IPS DF 19.7 (cell line): ENCODE data around the gene MICALL1.

Experiments
- DNase-seq: peaks from one replicate; pipeline ENCODE4 v3.0.0-alpha.2; 2013; ENCODE audit warnings: low read depth, low spot score

The MICALL1 gene, protein sequence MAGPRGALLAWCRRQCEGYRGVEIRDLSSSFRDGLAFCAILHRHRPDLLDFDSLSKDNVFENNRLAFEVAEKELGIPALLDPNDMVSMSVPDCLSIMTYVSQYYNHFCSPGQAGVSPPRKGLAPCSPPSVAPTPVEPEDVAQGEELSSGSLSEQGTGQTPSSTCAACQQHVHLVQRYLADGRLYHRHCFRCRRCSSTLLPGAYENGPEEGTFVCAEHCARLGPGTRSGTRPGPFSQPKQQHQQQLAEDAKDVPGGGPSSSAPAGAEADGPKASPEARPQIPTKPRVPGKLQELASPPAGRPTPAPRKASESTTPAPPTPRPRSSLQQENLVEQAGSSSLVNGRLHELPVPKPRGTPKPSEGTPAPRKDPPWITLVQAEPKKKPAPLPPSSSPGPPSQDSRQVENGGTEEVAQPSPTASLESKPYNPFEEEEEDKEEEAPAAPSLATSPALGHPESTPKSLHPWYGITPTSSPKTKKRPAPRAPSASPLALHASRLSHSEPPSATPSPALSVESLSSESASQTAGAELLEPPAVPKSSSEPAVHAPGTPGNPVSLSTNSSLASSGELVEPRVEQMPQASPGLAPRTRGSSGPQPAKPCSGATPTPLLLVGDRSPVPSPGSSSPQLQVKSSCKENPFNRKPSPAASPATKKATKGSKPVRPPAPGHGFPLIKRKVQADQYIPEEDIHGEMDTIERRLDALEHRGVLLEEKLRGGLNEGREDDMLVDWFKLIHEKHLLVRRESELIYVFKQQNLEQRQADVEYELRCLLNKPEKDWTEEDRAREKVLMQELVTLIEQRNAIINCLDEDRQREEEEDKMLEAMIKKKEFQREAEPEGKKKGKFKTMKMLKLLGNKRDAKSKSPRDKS

DNA sequence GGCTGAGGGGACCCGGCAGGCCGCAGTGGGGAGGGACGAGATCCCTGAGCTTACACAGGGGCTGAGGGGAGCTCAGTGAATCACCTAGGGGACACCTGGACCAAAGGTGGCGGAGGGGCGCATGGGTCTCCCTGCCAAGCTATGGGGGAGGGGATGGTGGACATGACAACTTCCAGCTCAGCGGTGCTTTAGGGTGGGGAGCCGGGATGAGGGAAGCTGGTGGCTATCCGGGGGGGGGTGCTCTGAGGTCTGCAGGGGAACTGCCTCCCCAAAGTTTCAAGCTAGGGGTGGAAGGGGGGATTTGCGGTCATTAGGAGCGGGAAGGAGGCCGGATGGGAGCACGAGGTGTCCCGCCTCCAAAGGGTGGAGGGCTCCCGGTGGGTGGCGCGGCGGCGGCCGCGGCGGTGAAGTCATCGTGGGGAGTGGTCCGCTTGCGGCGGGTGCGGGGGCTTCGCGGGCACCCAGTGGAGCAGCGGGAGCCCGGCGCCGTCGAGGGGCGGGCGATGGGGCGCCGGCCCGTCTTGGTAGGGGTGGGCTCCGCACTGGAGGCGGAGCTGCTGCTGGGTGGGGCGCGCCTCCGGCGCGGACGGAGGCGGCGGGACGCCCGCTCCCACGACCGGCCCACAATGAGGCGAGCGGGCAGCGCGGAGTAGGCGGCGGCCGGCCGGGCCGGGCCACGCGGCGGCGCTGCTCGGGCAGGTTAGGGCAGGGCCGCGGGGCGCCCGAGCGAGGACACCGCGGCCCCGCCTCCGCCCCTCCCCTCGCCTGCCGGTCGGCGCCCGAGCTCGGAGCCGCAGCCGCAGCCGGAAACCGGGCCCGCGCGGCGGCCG is at the start of gene MICALL1:
Gene MICALL1 (plus strand): TSS at position 764 of the 830 bp plus-strand sequence. CDS start 126 bp downstream, outside the sequence.
- DNase-seq: no peak

DNA sequence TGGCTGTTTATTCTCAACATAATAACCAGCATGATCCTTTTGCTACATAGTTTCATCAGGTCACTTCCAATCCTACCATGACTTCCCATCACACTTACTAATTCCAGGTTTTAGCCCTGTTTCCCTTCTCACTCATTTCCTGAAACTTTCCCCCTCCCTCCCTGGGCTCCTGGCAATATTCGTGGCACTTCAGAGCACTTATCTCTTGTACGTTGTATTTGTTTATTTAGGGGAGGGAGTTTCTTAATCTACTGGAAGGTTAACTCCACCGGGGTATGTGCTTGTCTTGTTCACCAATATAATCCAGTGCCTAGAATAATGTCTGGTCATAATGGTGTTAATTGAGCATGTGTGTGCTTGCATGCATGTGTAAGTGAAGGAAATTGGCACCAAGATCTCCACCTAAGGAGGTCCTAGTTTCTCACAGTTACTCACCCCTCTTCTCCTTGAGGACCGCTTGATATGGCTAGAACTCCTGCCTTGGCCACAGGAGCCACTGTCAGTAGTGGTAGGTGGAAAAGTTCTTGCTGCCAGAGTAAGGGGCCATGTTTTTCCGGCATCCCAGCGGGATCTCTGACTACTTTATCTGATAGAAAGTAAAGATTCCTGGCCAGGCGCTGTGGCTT is 45.2 kb upstream of the MICALL1 start:
- no peak for DNase-seq

GRCh38 chr22:37862570-37863325 is 43.3 kb upstream of the MICALL1 start:
- DNase-seq: no peak

GRCh38 chr22:37865510-37865909 is 40.6 kb upstream of the MICALL1 start:
- DNase-seq: no peak

- no peak for DNase-seq
Observed at GRCh38 chr22:37870273-37870672, 35.8 kb upstream of the MICALL1 start.

GRCh38 chr22:37880668-37881440 is 25.2 kb upstream of the MICALL1 start:
- DNase-seq: no peak

DNA sequence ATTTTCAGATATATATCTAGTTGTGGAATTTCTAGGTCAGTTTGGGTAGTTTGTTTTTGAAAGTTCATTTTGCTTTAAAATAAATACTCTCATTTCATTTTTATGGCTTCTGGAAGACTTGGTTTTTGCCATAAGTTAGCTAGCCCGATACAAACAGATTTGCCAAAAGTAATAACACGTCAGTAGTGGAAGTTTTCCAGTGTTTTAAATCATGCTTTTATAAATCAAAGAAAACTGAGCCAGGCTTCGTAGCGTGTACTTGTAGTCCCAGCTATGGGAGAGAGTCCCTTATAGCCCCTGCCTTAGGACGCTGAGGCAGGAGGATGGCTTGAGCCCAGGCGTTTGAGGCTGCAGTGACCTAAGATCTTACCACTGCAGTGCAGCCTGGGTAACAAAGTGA is 21.7 kb upstream of the MICALL1 start:
- DNase-seq: no peak

DNA sequence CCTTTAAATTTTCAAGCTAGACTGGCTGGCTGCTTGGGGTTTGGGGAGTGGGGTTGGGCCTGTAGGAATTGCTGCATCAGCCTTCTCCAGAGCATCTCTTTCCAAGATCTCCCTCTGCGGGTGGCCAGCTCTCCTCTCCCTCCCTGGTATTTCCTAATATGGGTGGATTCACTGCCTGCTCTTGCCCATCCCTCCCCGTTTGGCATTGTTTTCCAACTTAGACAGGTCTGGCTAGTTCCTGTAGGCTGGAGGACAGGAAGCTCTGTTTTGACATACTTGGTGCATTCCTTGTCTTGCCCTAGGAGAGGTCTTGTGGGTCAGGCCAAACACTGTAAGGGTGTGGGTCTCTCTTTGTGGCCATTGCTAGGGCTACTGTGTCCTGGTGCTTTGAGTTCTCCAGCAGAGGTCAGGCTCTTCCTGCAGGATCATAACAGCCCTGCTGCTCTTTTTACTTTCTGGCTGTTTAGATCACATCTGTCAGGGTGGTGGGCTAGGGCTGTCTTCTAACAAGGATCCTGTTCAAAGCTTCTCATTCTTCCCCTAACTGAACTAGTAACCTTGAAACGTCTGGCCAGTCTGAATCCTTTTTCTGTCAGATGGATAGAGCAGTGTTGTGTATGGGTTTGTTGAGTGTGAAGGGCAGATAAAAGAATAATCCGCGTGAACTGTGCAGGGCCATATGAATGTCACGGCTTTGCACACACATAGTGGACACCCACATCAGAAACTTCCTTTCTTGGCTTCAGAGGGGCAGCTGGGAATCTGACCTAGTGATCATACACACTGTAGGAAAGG is 18.3 kb upstream of the MICALL1 start:
- DNase-seq: no peak

GRCh38 chr22:37891926-37892325 is 14.2 kb upstream of the MICALL1 start:
- no peak for DNase-seq

GRCh38 chr22:37892566-37893335 is 13.3 kb upstream of the MICALL1 start:
- DNase-seq: no peak

DNA sequence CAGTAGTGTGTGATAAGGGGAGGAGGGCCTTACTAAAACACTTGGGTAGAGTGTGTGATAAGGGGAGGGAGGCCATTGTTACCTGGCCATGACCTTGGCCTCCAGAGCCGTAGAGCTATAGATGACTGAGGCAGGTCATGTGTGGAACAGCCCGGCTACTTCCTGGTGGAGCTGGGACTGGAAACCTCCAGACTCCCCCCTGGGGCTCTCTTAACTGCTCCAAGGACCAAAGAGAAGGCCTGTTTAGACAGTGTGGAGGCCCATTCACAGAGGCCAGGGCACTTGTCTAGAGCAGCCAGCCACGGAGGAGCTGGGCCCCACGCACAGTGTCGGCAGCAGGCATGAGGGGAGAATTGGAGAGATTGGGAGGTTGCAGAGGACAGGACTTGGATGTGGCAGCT is 12.5 kb upstream of the MICALL1 start:
- no peak for DNase-seq

- peak; percentile 72 for DNase-seq
Observed at GRCh38 chr22:37894939-37895670, 11.0 kb upstream of the MICALL1 start.

DNA sequence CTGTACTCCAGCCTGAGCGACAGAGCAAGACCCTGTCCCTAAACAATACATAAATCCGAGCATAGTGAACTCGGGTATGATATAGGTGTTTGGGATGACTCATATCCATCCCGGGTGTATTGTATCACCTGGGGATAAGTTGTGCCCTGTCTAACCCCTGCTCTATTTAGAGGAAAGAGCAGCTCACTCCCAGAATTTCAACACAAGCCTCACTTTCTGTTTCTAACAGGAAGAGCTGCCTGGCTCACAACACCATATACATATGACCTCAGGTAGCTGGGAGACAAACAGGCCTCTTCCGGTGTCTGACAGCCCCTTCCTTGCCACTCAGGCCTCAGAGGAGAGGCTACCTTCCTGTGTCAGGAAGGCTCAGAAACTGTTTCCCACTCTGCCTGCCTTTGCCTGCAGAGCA is 9.9 kb upstream of the MICALL1 start:
- no peak for DNase-seq

DNA sequence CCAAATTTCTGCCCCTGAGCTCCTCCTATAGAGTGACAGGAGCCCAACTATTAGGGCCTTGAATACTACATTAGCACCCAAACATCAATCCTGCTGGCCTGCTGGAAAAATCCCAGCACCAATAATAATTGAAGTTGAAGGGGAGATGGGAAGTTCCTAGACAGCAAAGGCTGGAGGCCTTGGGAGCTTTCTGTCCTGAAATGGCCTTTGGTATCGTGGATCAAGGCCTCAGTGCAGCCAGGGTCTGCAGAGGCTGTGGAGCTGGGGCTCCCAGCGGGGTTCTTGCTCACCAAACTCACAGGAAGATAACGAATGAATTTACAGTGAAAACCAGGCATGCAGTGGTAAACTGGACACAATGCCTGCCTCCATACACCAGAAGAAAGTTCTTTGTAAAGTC is 9.2 kb upstream of the MICALL1 start:
- DNase-seq: no peak

DNA sequence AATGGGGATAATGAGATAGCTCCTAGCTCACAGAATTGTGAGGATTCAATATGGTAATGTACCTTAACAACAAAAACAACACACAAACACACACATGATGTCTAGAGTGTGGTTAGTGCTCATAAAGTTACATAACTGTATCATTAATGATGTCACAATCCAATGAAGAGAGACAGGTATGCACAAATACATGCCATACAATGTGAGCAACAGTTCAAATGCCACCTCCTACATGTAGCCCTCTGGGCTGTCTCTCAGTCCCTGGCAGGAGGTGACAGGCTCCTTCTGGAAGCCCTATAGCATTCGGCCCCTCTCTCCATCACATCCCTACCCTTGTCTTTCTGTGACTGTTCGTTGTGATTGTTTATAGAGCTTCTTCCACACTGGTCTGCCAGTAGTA is 8.3 kb upstream of the MICALL1 start:
- DNase-seq: no peak

DNA sequence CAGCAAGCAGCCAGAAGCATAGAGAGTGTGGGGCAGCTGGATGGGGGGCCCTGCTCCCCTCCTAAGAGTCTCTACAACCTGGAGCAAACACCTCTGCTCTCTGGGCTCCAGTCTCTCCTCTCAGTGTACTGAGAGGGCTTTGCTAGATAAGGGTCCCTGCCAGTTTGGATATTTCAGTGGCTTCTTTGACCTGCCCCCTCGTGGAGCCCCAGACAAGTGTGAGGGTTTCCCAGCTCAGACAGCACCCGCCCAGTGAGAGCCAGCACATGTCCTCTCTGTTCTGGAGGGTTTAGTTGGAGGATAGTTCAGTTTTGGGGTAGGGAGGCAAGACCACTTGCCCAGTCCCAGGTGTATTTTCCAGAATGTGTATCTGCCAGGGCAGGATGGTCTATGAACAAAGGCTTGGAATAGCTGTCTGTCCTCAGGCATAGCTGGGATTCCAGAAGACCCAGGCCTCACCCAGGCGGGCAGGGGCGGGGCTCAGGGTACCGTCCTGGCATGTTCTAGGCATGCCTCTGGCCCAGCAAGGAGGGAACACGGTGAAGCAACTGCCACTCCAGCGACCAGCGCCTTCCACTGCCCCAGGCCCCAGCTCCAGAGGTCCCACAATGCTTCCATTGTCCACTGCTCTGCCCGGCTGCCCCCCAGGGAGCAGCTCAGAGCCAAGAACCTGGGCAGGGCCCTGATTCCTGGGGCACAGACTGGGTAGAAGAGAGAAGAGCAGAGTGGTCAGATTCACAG is 7.5 kb upstream of the MICALL1 start:
- DNase-seq: no peak
